ENCODE results near the gene TSC22D2. TPM values are rescaled to one million over a fixed set of nuclear protein-coding genes. Genes with fewer than 3 reads are reported as not detected.
A peak's percentile ranks its signal among the peaks of the same experiment; 100 is the strongest.

TSC22D2 gene
- total RNA-seq, 1 experiment from 2014 or later = 43.1 TPM

- TF ChIP-seq REST (IDR thresholded peaks at IDR 0.05; ENCODE audit: insufficient read depth in 1 of 2, low read depth in 2 of 2, low read length in 1 of 2) (no peak), CTCF (IDR thresholded peaks at IDR 0.05) (no peak), POLR2AphosphoS5 (IDR thresholded peaks at IDR 0.05; ENCODE audit: low read depth, low read length) (no peak), TCF7L2 (IDR thresholded peaks at IDR 0.05; ENCODE audit: low read depth, low read length) (no peak), SIN3A (IDR thresholded peaks at IDR 0.05; ENCODE audit: borderline replicate concordance, insufficient read depth, low read depth, low read length) (no peak; the same call in 1 of the 2 replicates)
- intact Hi-C loops (cut with micrococcal nuclease; ENCODE audit: unreplicated experiment) (no loop called here), in situ Hi-C loops (cut with HindIII; ENCODE audit: low pct_unique_long_range_greater_than_20kb, low sequenced_read_pairs) (no loop called here)
- H3K4me1 ChIP-seq (ENCODE audit: control insufficient read depth, insufficient read depth, low read length) = peaks cover 9% of the 10 kb centered on the region
- ChIA-PET CTCF (interaction anchor here (0.6 to 1.7 kb wide), 3 partner anchors 88 to 189 kb away, joined by 3 to 5 read pairs (median 5); no protein-coding TSS in a partner anchor), POLR2A (interaction anchor here (0.6 to 1.5 kb wide), 10 partner anchors 10 to 1493 kb away, joined by 3 to 6 read pairs (median 3); no protein-coding TSS in a partner anchor)
- peak overlapping the region; percentile 78 to 87 for H3K4me3 ChIP-seq (ENCODE audit: low read depth in 2 of 2, low read length in 2 of 2)
- ATAC-seq (no peak), DNase-seq (ENCODE audit: low read depth, low spot score) (no peak)
- BruUV-seq (replicated peaks) = TSS peak; percentile 90
- peaks cover 13% of the 10 kb centered on the region for H3K36me3 ChIP-seq (ENCODE audit: control insufficient read depth, insufficient read depth, low read length)
- H3K27ac ChIP-seq (ENCODE audit: low read length) = peak overlapping the region; percentile 100
- no peaks in the 10 kb centered on the region for H3K27me3 ChIP-seq (ENCODE audit: control insufficient read depth, insufficient read depth, low read length)
- no peaks in the 10 kb centered on the region for H3K9me3 ChIP-seq (ENCODE audit: control insufficient read depth, insufficient read depth, low read depth, low read length)
Measured at GRCh38 chr3:150407051-150407807, 869 bp upstream of the TSC22D2 start.

GRCh38 chr3:150407808-150408220, 284 bp upstream of the TSC22D2 start:
- DNase-seq (ENCODE audit: low read depth, low spot score) = no peak

More at GRCh38 chr3:150407808-150408220, 284 bp upstream of the TSC22D2 start:
- ChIA-PET CTCF (interaction anchor here (0.7 to 1.7 kb wide), 3 partner anchors 88 to 1791 kb away, joined by 3 to 5 read pairs (median 4); no protein-coding TSS in a partner anchor), POLR2A (interaction anchor here (0.6 to 1.5 kb wide), 8 partner anchors 10 to 175 kb away, joined by 3 to 6 read pairs (median 3); no protein-coding TSS in a partner anchor)
- in situ Hi-C loops (cut with HindIII; ENCODE audit: low pct_unique_long_range_greater_than_20kb, low sequenced_read_pairs) (no loop called here), intact Hi-C loops (cut with micrococcal nuclease; ENCODE audit: unreplicated experiment) (no loop called here)
- no peaks in the 10 kb centered on the region for H3K9me3 ChIP-seq (ENCODE audit: control insufficient read depth, insufficient read depth, low read depth, low read length)
- no peak; the same call in 1 of the 2 replicates for ATAC-seq
- TF ChIP-seq CTCF (IDR thresholded peaks at IDR 0.05) (no peak), TCF7L2 (IDR thresholded peaks at IDR 0.05; ENCODE audit: low read depth, low read length) (no peak), REST (IDR thresholded peaks at IDR 0.05; ENCODE audit: insufficient read depth in 1 of 2, low read depth in 2 of 2, low read length in 1 of 2) (no peak), SIN3A (IDR thresholded peaks at IDR 0.05; ENCODE audit: borderline replicate concordance, insufficient read depth, low read depth, low read length) (no peak; the same call in 1 of the 2 replicates), POLR2AphosphoS5 (IDR thresholded peaks at IDR 0.05; ENCODE audit: low read depth, low read length) (no peak)
- peaks cover 9% of the 10 kb centered on the region for H3K4me1 ChIP-seq (ENCODE audit: control insufficient read depth, insufficient read depth, low read length)
- no peaks in the 10 kb centered on the region for H3K27me3 ChIP-seq (ENCODE audit: control insufficient read depth, insufficient read depth, low read length)
- H3K27ac ChIP-seq (ENCODE audit: low read length) = peak overlapping the region; percentile 100
- peaks cover 16% of the 10 kb centered on the region for H3K36me3 ChIP-seq (ENCODE audit: control insufficient read depth, insufficient read depth, low read length)
- H3K4me3 ChIP-seq (ENCODE audit: low read depth in 2 of 2, low read length in 2 of 2) = peak overlapping the region; percentile 78 to 87
- BruUV-seq (replicated peaks) = no TSS peak
